ENCODE data around the gene TRPC4. TPM values are rescaled to one million over a fixed set of nuclear protein-coding genes. Genes with fewer than 3 reads are reported as not detected.

Gene TRPC4
- total RNA-seq, 1 experiment from 2014 or later, result 19.0 TPM

DNA sequence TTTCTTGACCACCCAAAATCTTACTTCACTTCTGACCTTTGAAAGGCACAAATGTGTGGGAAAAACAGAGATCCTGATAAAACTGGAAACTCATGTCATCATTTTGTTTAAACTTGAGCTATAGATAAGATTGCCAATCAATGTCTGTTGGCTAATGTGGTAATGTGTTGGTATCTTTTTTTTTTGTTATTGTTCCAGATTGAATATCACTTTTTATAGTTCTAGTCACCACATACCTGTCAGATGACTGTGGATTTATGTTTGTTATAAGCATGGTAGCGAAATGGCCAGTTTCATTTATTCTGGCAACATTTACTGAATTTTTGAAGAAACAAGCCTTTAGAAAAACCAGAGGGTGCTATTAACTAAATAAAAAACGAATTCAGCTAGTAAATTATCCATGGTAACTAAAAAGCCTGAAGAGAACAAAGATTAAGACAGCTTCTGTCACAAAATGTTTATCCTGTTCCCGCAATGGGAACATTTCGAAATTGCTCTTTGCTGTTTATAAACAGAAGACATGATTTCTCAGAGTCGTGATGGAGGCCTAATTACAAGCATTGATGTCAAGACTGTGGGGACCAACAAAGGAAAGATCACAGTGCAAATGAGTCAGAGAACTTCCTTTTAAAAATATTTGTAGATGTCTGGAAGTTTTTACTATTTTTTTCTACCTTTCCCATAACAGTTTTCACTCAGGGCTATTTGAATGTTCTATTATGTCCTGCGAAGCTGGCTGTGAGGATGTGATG lies 188.1 kb downstream of the TRPC4 start:
- H3K9me3 ChIP-seq (ENCODE audit: control insufficient read depth, low read depth, low read length), result no peaks in the 10 kb centered on the region
- no peak overlapping the region for H3K4ac ChIP-seq (ENCODE audit: low read depth, low read length)
- H3K4me3 Mint-ChIP-seq, result no peak overlapping the region
- no peak for DNase-seq
- H3K23ac ChIP-seq (ENCODE audit: insufficient read length, low read depth, low read length), result no peak overlapping the region
- H4K91ac ChIP-seq (ENCODE audit: insufficient read length, low read depth, low read length), result no peak overlapping the region
- H3K27me3 ChIP-seq (ENCODE audit: insufficient read depth, low read length), result no peaks in the 10 kb centered on the region
- H3K18ac ChIP-seq (ENCODE audit: insufficient read length, low read depth, low read length), result no peak overlapping the region
- H3K27ac ChIP-seq (ENCODE audit: insufficient read length, low read depth, low read length), result no peak overlapping the region
- no peaks in the 10 kb centered on the region for H3K36me3 Mint-ChIP-seq (ENCODE audit: insufficient read depth in 1 of 3, low read depth in 3 of 3)
- no peak overlapping the region for H2BK20ac ChIP-seq (ENCODE audit: low read depth, low read length, poor library complexity, severe bottlenecking)
- H2AFZ ChIP-seq (ENCODE audit: low read length), result no peak overlapping the region
- no peaks in the 10 kb centered on the region for H3K27me3 Mint-ChIP-seq (ENCODE audit: low read depth)
- TF ChIP-seq, protein P1, sequence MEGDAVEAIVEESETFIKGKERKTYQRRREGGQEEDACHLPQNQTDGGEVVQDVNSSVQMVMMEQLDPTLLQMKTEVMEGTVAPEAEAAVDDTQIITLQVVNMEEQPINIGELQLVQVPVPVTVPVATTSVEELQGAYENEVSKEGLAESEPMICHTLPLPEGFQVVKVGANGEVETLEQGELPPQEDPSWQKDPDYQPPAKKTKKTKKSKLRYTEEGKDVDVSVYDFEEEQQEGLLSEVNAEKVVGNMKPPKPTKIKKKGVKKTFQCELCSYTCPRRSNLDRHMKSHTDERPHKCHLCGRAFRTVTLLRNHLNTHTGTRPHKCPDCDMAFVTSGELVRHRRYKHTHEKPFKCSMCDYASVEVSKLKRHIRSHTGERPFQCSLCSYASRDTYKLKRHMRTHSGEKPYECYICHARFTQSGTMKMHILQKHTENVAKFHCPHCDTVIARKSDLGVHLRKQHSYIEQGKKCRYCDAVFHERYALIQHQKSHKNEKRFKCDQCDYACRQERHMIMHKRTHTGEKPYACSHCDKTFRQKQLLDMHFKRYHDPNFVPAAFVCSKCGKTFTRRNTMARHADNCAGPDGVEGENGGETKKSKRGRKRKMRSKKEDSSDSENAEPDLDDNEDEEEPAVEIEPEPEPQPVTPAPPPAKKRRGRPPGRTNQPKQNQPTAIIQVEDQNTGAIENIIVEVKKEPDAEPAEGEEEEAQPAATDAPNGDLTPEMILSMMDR (conservative IDR thresholded peaks at IDR 0.05), result no peak
- no peak overlapping the region for H3K14ac ChIP-seq (ENCODE audit: insufficient read depth, low read length)
- no peaks in the 10 kb centered on the region for H3K79me2 ChIP-seq (ENCODE audit: insufficient read depth, low read length)
- H4K8ac ChIP-seq (replicated peaks; ENCODE audit: insufficient read length, low read depth, low read length), result no peak overlapping the region
- peaks cover 17 to 21% of the 10 kb centered on the region in 2 experiments for H3K4me1 Mint-ChIP-seq
- no peak overlapping the region for H2BK120ac ChIP-seq (ENCODE audit: low read depth, low read length, poor library complexity, severe bottlenecking)
- H3K4me2 ChIP-seq (ENCODE audit: insufficient read depth, insufficient read length, low read length), result no peak overlapping the region
- H2BK12ac ChIP-seq (ENCODE audit: insufficient read length, low read depth, low read length), result no peak overlapping the region
- H3K9me3 Mint-ChIP-seq, result no peaks in the 10 kb centered on the region
- no peak overlapping the region for H3K56ac ChIP-seq (ENCODE audit: insufficient read length, low read depth, low read length)
- no peak overlapping the region for H4K5ac ChIP-seq (ENCODE audit: insufficient read length, low read depth, low read length)
- no peak overlapping the region for H3K27ac Mint-ChIP-seq
- H3T11ph ChIP-seq (ENCODE audit: low read length), result no peak overlapping the region
- no peak overlapping the region for H2AK5ac ChIP-seq (ENCODE audit: insufficient read length, low read length)
- no peak overlapping the region for H2BK15ac ChIP-seq (ENCODE audit: low read depth, low read length)
- no peaks in the 10 kb centered on the region for H4K20me1 ChIP-seq (ENCODE audit: control insufficient read depth, insufficient read depth, insufficient read length)
- WGBS (ENCODE audit: extremely low coverage, insufficient read length, low lambda C conversion rate), result no CpG with 5 or more reads among the region's 6 CpGs
- no peak overlapping the region for H2BK5ac ChIP-seq (ENCODE audit: insufficient read length, low read length)
- H3K23me2 ChIP-seq (ENCODE audit: insufficient read length, low read depth, low read length, poor library complexity, severe bottlenecking), result no peaks in the 10 kb centered on the region
- no peak overlapping the region for H3K9ac ChIP-seq (ENCODE audit: extremely low read depth, insufficient read length, low read length)
- H3K79me1 ChIP-seq (ENCODE audit: insufficient read depth, low read depth, low read length, poor library complexity, severe bottlenecking), result no peaks in the 10 kb centered on the region
- H3K4me1 ChIP-seq (ENCODE audit: insufficient read depth, low read length), result no peaks in the 10 kb centered on the region

Data from H9 (cell line).